ENCODE results near the gene MAP4K4. TPM values are rescaled to one million over a fixed set of nuclear protein-coding genes. Genes with fewer than 3 reads are reported as not detected.

MAP4K4 gene
- total RNA-seq, 2 experiments from 2014 or later = 90.2 to 92.2 TPM

GRCh38 chr2:101736861-101737291 is 39.4 kb downstream of the MAP4K4 start:
- Mint-ChIP-seq H3K4me3 (no peak overlapping the region), H3K27me3 (ENCODE audit: low read depth) (no peaks in the 10 kb centered on the region), H3K4me1 (ENCODE audit: low read depth) (peaks cover 46% of the 10 kb centered on the region), H3K9me3 (ENCODE audit: insufficient read depth) (no peaks in the 10 kb centered on the region), H3K27ac (no peak overlapping the region), H3K36me3 (ENCODE audit: low read depth) (no peaks in the 10 kb centered on the region)
- ATAC-seq = no peak
- ChIA-PET POLR2A (no interaction called here), CTCF (interaction anchor here (0.7 to 1.0 kb wide), 2 partner anchors 18 to 62 kb away, joined by 3 read pairs; no protein-coding TSS in a partner anchor)
- DNase-seq = no peak

GRCh38 chr2:101737478-101738255 is 40.2 kb downstream of the MAP4K4 start:
- no peaks in the 10 kb centered on the region for H3K9me3 Mint-ChIP-seq (ENCODE audit: insufficient read depth)
- POLR2A ChIA-PET = no interaction called here
- H3K4me3 Mint-ChIP-seq = no peak overlapping the region
- no peak overlapping the region for H3K27ac Mint-ChIP-seq
- CTCF ChIA-PET = interaction anchor here (0.7 to 1.0 kb wide), 2 partner anchors 19 to 63 kb away, joined by 3 read pairs; no protein-coding TSS in a partner anchor
- DNase-seq = no peak
- no peaks in the 10 kb centered on the region for H3K27me3 Mint-ChIP-seq (ENCODE audit: low read depth)
- no peaks in the 10 kb centered on the region for H3K36me3 Mint-ChIP-seq (ENCODE audit: low read depth)
- ATAC-seq = no peak
- H3K4me1 Mint-ChIP-seq (ENCODE audit: low read depth) = peaks cover 49% of the 10 kb centered on the region

GRCh38 chr2:101738649-101739048 is 41.1 kb downstream of the MAP4K4 start:
- peaks cover 48% of the 10 kb centered on the region for H3K4me1 Mint-ChIP-seq (ENCODE audit: low read depth)
- H3K9me3 Mint-ChIP-seq (ENCODE audit: insufficient read depth) = no peaks in the 10 kb centered on the region
- CTCF ChIA-PET = interaction anchor here (1.0 kb wide), 1 partner anchor 13 kb away, joined by 4 read pairs; no protein-coding TSS in a partner anchor
- no peak for DNase-seq
- H3K27ac Mint-ChIP-seq = no peak overlapping the region
- H3K36me3 Mint-ChIP-seq (ENCODE audit: low read depth) = peaks cover 1% of the 10 kb centered on the region
- no peak for ATAC-seq
- H3K4me3 Mint-ChIP-seq = no peak overlapping the region
- no peaks in the 10 kb centered on the region for H3K27me3 Mint-ChIP-seq (ENCODE audit: low read depth)
- POLR2A ChIA-PET = no interaction called here

- H3K4me1 Mint-ChIP-seq (ENCODE audit: low read depth) = peaks cover 50% of the 10 kb centered on the region
- no peaks in the 10 kb centered on the region for H3K9me3 Mint-ChIP-seq (ENCODE audit: insufficient read depth)
- no peaks in the 10 kb centered on the region for H3K27me3 Mint-ChIP-seq (ENCODE audit: low read depth)
- POLR2A ChIA-PET = interaction anchor here (0.6 kb wide), 1 partner anchor 16 kb away, joined by 3 read pairs; no protein-coding TSS in a partner anchor
- peaks cover 5% of the 10 kb centered on the region for H3K36me3 Mint-ChIP-seq (ENCODE audit: low read depth)
- CTCF ChIA-PET = interaction anchor here (0.7 kb wide), 1 partner anchor 256 kb away, joined by 3 read pairs; no protein-coding TSS in a partner anchor
- DNase-seq (no peak), ATAC-seq (no peak)
- no peak overlapping the region for H3K27ac Mint-ChIP-seq
- H3K4me3 Mint-ChIP-seq = no peak overlapping the region
Observed at GRCh38 chr2:101740555-101740964, 43.1 kb downstream of the MAP4K4 start.

GRCh38 chr2:101741775-101742520 is 44.4 kb downstream of the MAP4K4 start:
- Mint-ChIP-seq H3K4me3 (no peak overlapping the region), H3K27ac (peak overlapping the region; percentile 31)

GRCh38 chr2:101742547-101742946 is 45.0 kb downstream of the MAP4K4 start:
- H3K9me3 Mint-ChIP-seq (ENCODE audit: insufficient read depth) = no peaks in the 10 kb centered on the region
- H3K27ac Mint-ChIP-seq = peak overlapping the region; percentile 31
- H3K27me3 Mint-ChIP-seq (ENCODE audit: low read depth) = no peaks in the 10 kb centered on the region
- DNase-seq (no peak), ATAC-seq (no peak)
- peaks cover 49% of the 10 kb centered on the region for H3K4me1 Mint-ChIP-seq (ENCODE audit: low read depth)
- no peak overlapping the region for H3K4me3 Mint-ChIP-seq
- ChIA-PET POLR2A (interaction anchor here (0.5 kb wide), 1 partner anchor 719 kb away, joined by 3 read pairs; no protein-coding TSS in a partner anchor), CTCF (interaction anchor here (1.1 to 1.2 kb wide), 2 partner anchors 9 to 10 kb away, joined by 3 to 4 read pairs; no protein-coding TSS in a partner anchor)
- peaks cover 7% of the 10 kb centered on the region for H3K36me3 Mint-ChIP-seq (ENCODE audit: low read depth)

More at GRCh38 chr2:101741775-101742520, 44.4 kb downstream of the MAP4K4 start:
- no peaks in the 10 kb centered on the region for H3K27me3 Mint-ChIP-seq (ENCODE audit: low read depth)
- peaks cover 49% of the 10 kb centered on the region for H3K4me1 Mint-ChIP-seq (ENCODE audit: low read depth)
- CTCF ChIA-PET = interaction anchor here (0.8 to 1.2 kb wide), 3 partner anchors 10 to 54 kb away, joined by 3 to 4 read pairs (median 3); no protein-coding TSS in a partner anchor
- no peaks in the 10 kb centered on the region for H3K9me3 Mint-ChIP-seq (ENCODE audit: insufficient read depth)
- ATAC-seq (peak; percentile 11), DNase-seq (no peak)
- H3K36me3 Mint-ChIP-seq (ENCODE audit: low read depth) = peaks cover 5% of the 10 kb centered on the region
- POLR2A ChIA-PET = interaction anchor here (0.5 kb wide), 1 partner anchor 720 kb away, joined by 3 read pairs; no protein-coding TSS in a partner anchor

- DNase-seq = no peak
- peaks cover 11% of the 10 kb centered on the region for H3K36me3 Mint-ChIP-seq (ENCODE audit: low read depth)
- POLR2A ChIA-PET = interaction anchor here (0.5 kb wide), 1 partner anchor 15 kb away, joined by 3 read pairs; no protein-coding TSS in a partner anchor
- peaks cover 49% of the 10 kb centered on the region for H3K4me1 Mint-ChIP-seq (ENCODE audit: low read depth)
- peak overlapping the region; percentile 48 for H3K27ac Mint-ChIP-seq
- CTCF ChIA-PET = no interaction called here
- H3K9me3 Mint-ChIP-seq (ENCODE audit: insufficient read depth) = no peaks in the 10 kb centered on the region
- no peaks in the 10 kb centered on the region for H3K27me3 Mint-ChIP-seq (ENCODE audit: low read depth)
- H3K4me3 Mint-ChIP-seq = no peak overlapping the region
- ATAC-seq = no peak
Observed at GRCh38 chr2:101743288-101743687, 45.8 kb downstream of the MAP4K4 start.

- CTCF ChIA-PET = interaction anchor here (1.0 to 2.1 kb wide), 4 partner anchors 13 to 78 kb away, joined by 3 to 5 read pairs (median 4); no protein-coding TSS in a partner anchor
- POLR2A ChIA-PET = no interaction called here
- no peak overlapping the region for H3K4me3 Mint-ChIP-seq
- H3K9me3 Mint-ChIP-seq (ENCODE audit: insufficient read depth) = no peaks in the 10 kb centered on the region
- ATAC-seq = no peak
- H3K36me3 Mint-ChIP-seq (ENCODE audit: low read depth) = peaks cover 14% of the 10 kb centered on the region
- H3K27ac Mint-ChIP-seq = no peak overlapping the region
- DNase-seq = no peak
- H3K4me1 Mint-ChIP-seq (ENCODE audit: low read depth) = peaks cover 49% of the 10 kb centered on the region
- H3K27me3 Mint-ChIP-seq (ENCODE audit: low read depth) = no peaks in the 10 kb centered on the region
Observed at GRCh38 chr2:101744832-101745231, 47.3 kb downstream of the MAP4K4 start.

- CTCF ChIA-PET = interaction anchor here (0.6 to 2.1 kb wide), 11 partner anchors 10 to 328 kb away, joined by 3 to 5 read pairs (median 4); no protein-coding TSS in a partner anchor
Observed at GRCh38 chr2:101745711-101746694, 48.5 kb downstream of the MAP4K4 start.

GRCh38 chr2:101748000-101748399 is 50.5 kb downstream of the MAP4K4 start:
- ChIA-PET CTCF (interaction anchor here (0.6 to 1.4 kb wide), 5 partner anchors 9 to 103 kb away, joined by 3 to 5 read pairs (median 3); no protein-coding TSS in a partner anchor), POLR2A (no interaction called here)
- H3K36me3 Mint-ChIP-seq (ENCODE audit: low read depth) = peaks cover 14% of the 10 kb centered on the region
- no peak for ATAC-seq
- H3K9me3 Mint-ChIP-seq (ENCODE audit: insufficient read depth) = no peaks in the 10 kb centered on the region
- no peaks in the 10 kb centered on the region for H3K27me3 Mint-ChIP-seq (ENCODE audit: low read depth)
- no peak for DNase-seq
- no peak overlapping the region for H3K4me3 Mint-ChIP-seq
- H3K27ac Mint-ChIP-seq = no peak overlapping the region
- peaks cover 40% of the 10 kb centered on the region for H3K4me1 Mint-ChIP-seq (ENCODE audit: low read depth)

More at GRCh38 chr2:101745711-101746694, 48.5 kb downstream of the MAP4K4 start:
- DNase-seq (no peak), ATAC-seq (no peak)
- no peaks in the 10 kb centered on the region for H3K27me3 Mint-ChIP-seq (ENCODE audit: low read depth)
- no peaks in the 10 kb centered on the region for H3K9me3 Mint-ChIP-seq (ENCODE audit: insufficient read depth)
- no peak overlapping the region for H3K27ac Mint-ChIP-seq
- H3K4me1 Mint-ChIP-seq (ENCODE audit: low read depth) = peaks cover 47% of the 10 kb centered on the region
- POLR2A ChIA-PET = interaction anchor here (1.0 kb wide), 1 partner anchor 17 kb away, joined by 5 read pairs; no protein-coding TSS in a partner anchor
- peaks cover 14% of the 10 kb centered on the region for H3K36me3 Mint-ChIP-seq (ENCODE audit: low read depth)
- no peak overlapping the region for H3K4me3 Mint-ChIP-seq

Data from activated CD8-positive, alpha-beta T cell treated with anti-CD3 and anti-CD28 coated beads, Interleukin-2, amount 10 ng/mL, durations not matched to agents 7 days and 5 days (primary cell).